Islet of Langerhans (tissue), 1 donor: ENCODE measurements around the gene ABCC3.

ENCODE experiments used
- FAIRE-seq: peaks from one replicate; lab custom pipeline; 2011; peaks lifted over from hg19 to GRCh38; lab: Jason Lieb, UNC

ABCC3 gene

GRCh38 chr17:50634224-50634914 lies at the start of gene ABCC3:
TSS of gene ABCC3 (plus strand) at chr17:50634881. CDS start at chr17:50634937, 56 bp downstream.
- FAIRE-seq = no peak

- FAIRE-seq = no peak
These were observed 49.3 kb upstream of the ABCC3 start for GRCh38 chr17:50585346-50585745.

- FAIRE-seq = no peak
These were observed 48.8 kb upstream of the ABCC3 start for GRCh38 chr17:50585891-50586290.

- no peak for FAIRE-seq
These were observed 48.0 kb upstream of the ABCC3 start for GRCh38 chr17:50586421-50587247.

- no peak for FAIRE-seq
These were observed 47.1 kb upstream of the ABCC3 start for GRCh38 chr17:50587571-50587970.

GRCh38 chr17:50588391-50589049 lies 46.2 kb upstream of the ABCC3 start:
- FAIRE-seq = no peak

GRCh38 chr17:50589095-50589705 lies 45.5 kb upstream of the ABCC3 start:
- no peak for FAIRE-seq

- no peak for FAIRE-seq
These were observed 43.5 kb upstream of the ABCC3 start for GRCh38 chr17:50590946-50591737.

GRCh38 chr17:50593321-50593720 lies 41.4 kb upstream of the ABCC3 start:
- no peak for FAIRE-seq

GRCh38 chr17:50594128-50594823 lies 40.4 kb upstream of the ABCC3 start:
- FAIRE-seq = no peak

GRCh38 chr17:50594892-50595291 lies 39.8 kb upstream of the ABCC3 start:
- FAIRE-seq = no peak

- FAIRE-seq = no peak
These were observed 38.3 kb upstream of the ABCC3 start for GRCh38 chr17:50596191-50597037.

GRCh38 chr17:50598487-50598886 lies 36.2 kb upstream of the ABCC3 start:
- no peak for FAIRE-seq

GRCh38 chr17:50599606-50600005 lies 35.1 kb upstream of the ABCC3 start:
- FAIRE-seq = no peak

GRCh38 chr17:50601823-50602375 lies 32.8 kb upstream of the ABCC3 start:
- FAIRE-seq = no peak

- FAIRE-seq = no peak
These were observed 31.8 kb upstream of the ABCC3 start for GRCh38 chr17:50602836-50603235.

GRCh38 chr17:50603340-50603739 lies 31.3 kb upstream of the ABCC3 start:
- no peak for FAIRE-seq

GRCh38 chr17:50604513-50604912 lies 30.2 kb upstream of the ABCC3 start:
- no peak for FAIRE-seq

- no peak for FAIRE-seq
These were observed 29.3 kb upstream of the ABCC3 start for GRCh38 chr17:50605429-50605828.
